ENCODE measurements around the gene MARS1.

GRCh38 chr12:57454213-57454565, 33.7 kb upstream of the MARS1 start:
- TF ChIP-seq CTCF (IDR thresholded peaks at IDR 0.05; ENCODE audit: poor library complexity) (no peak), EZH2 (IDR thresholded peaks at IDR 0.05; ENCODE audit: borderline replicate concordance) (no peak)

All from hepatocyte (in vitro differentiated cells).